HG03025 (cell line): ENCODE measurements around the gene TMEM119.
"Not testable (repeated sequence)": the region's sequence is repeated elsewhere in the genome, so short reads cannot be mapped to it uniquely, and the experiment has no call there.

ENCODE experiments used
- ATAC-seq: cut with Tn5 transposase; IDR thresholded peaks from one replicate; pipeline ENCODE4 v1.9.1; 2021; ENCODE audit warnings: mild to moderate bottlenecking, moderate library complexity; ENCODE audit not compliant: unreplicated experiment, low FRiP score

TMEM119 gene

DNA sequence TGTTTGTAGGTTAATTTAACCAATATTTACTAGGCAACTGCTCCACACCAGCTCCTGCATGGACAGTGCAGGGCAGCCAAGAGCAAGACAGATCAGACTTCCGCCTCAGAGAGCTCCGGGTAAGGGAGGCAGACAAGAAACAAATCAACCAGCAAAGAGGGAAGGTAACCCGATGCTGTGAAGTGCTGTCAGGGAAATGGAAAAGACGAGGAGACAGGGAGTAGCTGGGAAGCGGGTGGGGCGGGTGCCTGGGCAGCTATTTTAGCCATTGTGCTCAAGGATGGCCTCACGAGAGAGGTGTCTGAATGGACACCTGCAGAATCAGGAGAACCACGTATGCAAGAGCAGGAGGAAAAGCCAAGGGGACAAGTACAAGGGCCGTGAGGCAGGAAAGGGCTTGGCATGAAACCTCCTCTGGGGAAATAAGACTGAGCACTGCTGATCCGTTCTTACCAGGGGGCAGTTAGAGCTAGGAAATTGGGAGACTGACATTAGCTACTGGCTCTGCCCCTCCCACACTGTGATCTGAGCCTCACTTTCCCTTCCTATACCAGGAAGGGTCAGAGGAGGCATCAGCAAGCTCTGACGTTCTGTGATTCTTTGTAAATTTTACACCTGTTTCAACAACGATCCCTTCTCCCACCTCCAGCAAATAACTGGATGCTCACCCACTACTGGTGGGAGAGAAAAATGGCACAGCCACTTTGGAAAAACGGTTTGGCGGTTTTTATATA, 6.5 kb upstream of the TMEM119 start:
- ATAC-seq = no peak

GRCh38 chr12:108603743-108604142, 5.9 kb upstream of the TMEM119 start:
- no peak for ATAC-seq

GRCh38 chr12:108602976-108603704, 5.3 kb upstream of the TMEM119 start:
- no peak for ATAC-seq

DNA sequence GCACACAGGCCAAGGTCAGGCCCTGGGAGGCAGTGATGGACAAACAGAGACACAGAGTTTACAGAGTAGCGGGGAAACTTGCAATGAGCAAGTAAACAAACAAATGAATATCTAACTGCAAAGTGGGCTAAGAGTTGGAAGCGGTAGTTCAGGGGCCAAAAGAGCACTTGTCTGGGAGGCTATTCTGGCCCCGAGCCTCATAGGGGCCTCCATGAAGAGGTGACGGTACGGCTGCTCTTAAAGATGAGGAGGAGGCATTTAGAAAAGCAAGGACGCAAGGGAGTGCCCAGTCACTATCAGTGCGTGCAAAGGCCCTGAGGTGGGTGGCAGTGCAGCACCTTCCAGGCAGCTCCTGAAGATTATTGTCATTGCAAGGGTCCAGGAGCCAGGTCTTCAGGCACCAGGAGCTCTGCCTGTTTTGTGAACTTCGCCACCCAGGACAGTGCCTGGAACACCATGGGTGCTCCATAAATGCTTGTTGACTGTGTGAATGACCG, 4.4 kb upstream of the TMEM119 start:
- ATAC-seq = no peak

GRCh38 chr12:108600702-108601007, 2.8 kb upstream of the TMEM119 start:
- ATAC-seq = no peak

GRCh38 chr12:108599948-108600701, 2.2 kb upstream of the TMEM119 start:
- ATAC-seq = no peak

DNA sequence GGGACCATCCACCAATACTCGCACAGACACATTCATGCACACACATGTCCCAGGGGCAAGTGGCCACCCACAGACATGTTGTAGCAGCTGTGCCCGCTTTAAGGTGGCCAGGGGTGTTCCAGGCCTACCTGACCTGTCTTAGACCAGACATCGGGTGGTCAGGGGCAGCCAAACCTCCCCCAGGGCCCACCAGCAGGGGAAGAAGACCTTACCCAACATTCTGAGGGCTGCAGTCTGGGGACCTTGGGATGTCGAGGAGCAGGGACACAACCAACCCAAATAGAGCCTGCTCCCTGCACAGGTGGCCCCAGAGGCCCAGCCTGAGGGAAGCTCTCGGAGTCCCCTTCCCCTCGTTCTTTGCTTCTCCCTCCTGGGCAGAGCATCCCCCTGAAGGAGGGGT, 1.7 kb upstream of the TMEM119 start:
- no peak for ATAC-seq

- no peak for ATAC-seq
Measured at GRCh38 chr12:108598553-108599250, 818 bp upstream of the TMEM119 start.

DNA sequence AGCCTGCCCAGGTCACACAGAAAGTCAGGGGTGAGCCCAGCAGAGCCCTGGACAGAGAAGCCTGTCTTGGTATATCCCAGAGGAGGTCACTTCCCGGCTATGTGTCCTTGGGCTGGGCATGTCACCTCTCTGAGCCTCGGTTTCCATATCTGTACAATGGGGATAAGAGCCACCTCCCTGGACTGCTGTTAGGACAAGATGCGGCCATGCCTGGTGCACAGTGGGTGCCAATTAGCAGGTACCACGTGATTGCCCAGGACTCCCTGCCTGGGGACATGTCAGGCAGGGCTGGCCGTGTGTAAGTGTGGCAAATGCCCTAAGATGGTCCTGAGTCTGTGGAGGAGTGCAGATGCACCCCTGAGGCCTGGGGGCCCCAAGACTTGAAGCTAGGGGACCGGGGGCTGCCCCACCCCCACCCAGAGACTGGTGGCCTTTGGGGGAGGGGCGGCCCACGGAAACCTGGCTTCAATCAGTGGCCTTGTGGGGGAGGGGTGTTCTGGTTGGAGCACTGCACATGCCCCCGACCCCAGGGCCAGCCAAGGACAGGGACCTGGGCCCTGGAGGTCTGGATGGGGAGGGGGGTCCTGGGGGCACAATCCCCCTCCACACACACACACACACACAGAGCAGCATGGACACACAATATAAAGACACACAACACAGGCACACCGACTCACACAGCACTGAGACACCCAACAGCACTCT, 878 bp downstream of the TMEM119 start:
- ATAC-seq = no peak

- ATAC-seq = no peak
Measured at GRCh38 chr12:108595711-108596647, 1.9 kb downstream of the TMEM119 start.

GRCh38 chr12:108594960-108595710, 2.7 kb downstream of the TMEM119 start:
- no peak for ATAC-seq

GRCh38 chr12:108594323-108594903, 3.5 kb downstream of the TMEM119 start:
- no peak for ATAC-seq

DNA sequence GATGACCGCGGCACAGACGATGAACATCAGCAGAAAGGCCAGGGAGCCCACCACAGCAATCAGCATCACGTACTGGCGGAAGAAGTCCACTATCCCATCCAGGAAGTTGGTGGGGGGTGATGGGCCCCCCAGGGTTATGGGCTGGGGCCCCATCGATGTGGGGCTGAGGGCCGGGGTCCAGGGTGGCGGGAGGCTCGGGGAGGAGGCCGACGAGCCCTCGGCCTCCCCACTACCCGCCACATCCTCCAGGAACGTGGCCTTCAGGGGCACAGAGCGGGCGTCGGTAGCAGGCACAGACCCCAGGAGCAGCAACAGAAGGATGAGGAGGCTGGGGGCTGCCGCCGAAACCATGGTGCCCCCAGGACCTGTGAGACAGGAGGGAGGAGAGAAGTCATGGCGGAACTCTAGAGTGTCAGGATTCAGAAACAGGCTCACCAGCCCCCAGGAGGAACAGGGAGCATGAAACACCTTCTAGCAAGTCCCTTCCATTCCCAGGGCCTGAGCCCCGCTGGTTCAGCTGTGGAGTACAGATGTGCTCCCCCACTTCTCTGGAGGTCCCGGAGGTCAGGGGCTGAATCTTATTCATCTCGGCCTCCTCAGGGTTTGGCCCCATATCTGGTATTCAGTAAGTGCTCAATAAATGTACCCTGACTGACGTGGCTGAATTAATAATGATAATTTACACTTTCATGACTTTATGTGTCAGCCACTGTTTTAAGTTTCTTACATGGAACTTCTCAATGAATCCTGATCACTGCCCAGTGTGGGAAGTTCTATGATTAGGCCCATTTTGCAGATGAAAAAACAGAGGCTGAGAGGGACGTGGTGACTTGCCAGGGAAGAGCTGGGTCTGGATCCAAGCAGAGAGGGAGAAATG, 5.6 kb downstream of the TMEM119 start:
- no peak for ATAC-seq

GRCh38 chr12:108591267-108591980, 6.5 kb downstream of the TMEM119 start:
- ATAC-seq = no peak

DNA sequence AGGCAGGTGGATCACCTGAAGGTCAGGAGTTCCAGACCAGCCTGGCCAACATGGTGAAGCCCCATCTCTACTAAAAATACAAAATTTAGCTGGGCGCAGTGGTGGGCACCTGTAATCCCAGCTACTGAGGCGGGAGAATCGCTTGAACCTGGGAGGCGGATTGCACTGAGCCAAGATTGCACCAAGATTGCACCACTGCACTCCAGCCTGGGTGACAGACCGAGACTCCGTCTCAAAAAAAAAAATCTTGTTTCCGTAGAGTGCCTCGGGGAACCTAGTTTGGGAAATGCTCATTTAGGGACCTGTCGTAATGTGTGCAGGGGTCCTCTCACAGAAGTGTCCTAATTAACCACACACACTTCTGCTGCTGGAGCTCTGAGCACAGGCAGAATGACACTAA, 7.4 kb downstream of the TMEM119 start:
- not testable (repeated sequence) for ATAC-seq

GRCh38 chr12:108589840-108590229, 8.0 kb downstream of the TMEM119 start:
- ATAC-seq = no peak
